ENCODE results near the gene VIPR2. TPM values are rescaled to one million over a fixed set of nuclear protein-coding genes. Genes with fewer than 3 reads are reported as not detected.

Gene VIPR2
- polyA plus RNA-seq, 3 donors, result 1.2 to 5.2 (median 4.6) TPM

- no peak overlapping the region for H3K27ac ChIP-seq (ENCODE audit: low read depth, low read length)
- 2 to 7% (median 5%) methylated on average over 56 to 59 of the region's 59 CpGs for WGBS, 3 donors
Measured at GRCh38 chr7:159030490-159031134, 114.1 kb downstream of the VIPR2 start.

- no peak overlapping the region for H3K27ac ChIP-seq (ENCODE audit: low read depth, low read length)
- 86 to 89% (median 86%) methylated on average over 26 of the region's 26 CpGs for WGBS, 3 donors
Measured at GRCh38 chr7:159028508-159029401, 115.9 kb downstream of the VIPR2 start.

GRCh38 chr7:159027789-159028507, 116.7 kb downstream of the VIPR2 start:
- H3K27ac ChIP-seq (ENCODE audit: low read depth, low read length), result no peak overlapping the region
- 47 to 77% (median 58%) methylated on average over 22 of the region's 22 CpGs for WGBS, 3 donors

GRCh38 chr7:159027056-159027788, 117.4 kb downstream of the VIPR2 start:
- no peak overlapping the region for H3K27ac ChIP-seq (ENCODE audit: low read depth, low read length)
- 58 to 67% (median 64%) methylated on average over 22 of the region's 22 CpGs for WGBS, 3 donors

- H3K27ac ChIP-seq (ENCODE audit: low read depth, low read length), result no peak overlapping the region
- WGBS, 3 donors, result 66 to 74% (median 69%) methylated on average over 33 of the region's 33 CpGs
Measured at GRCh38 chr7:159026271-159027055, 118.2 kb downstream of the VIPR2 start.

GRCh38 chr7:159025161-159025779, 119.4 kb downstream of the VIPR2 start:
- WGBS, 3 donors, result 74 to 79% (median 77%) methylated on average over 20 of the region's 20 CpGs
- no peak overlapping the region for H3K27ac ChIP-seq (ENCODE audit: low read depth, low read length)

- WGBS, 3 donors, result 94% methylated on average over 48 of the region's 48 CpGs
- H3K27ac ChIP-seq (ENCODE audit: low read depth, low read length), result no peak overlapping the region
Measured at GRCh38 chr7:159024280-159024951, 120.3 kb downstream of the VIPR2 start.

GRCh38 chr7:159023746-159024145, 120.9 kb downstream of the VIPR2 start:
- WGBS, 3 donors, result 90 to 93% (median 90%) methylated on average over 12 of the region's 12 CpGs
- H3K27ac ChIP-seq (ENCODE audit: low read depth, low read length), result no peak overlapping the region

- no peak overlapping the region for H3K27ac ChIP-seq (ENCODE audit: low read depth, low read length)
- WGBS, 3 donors, result 91 to 98% (median 95%) methylated on average over 13 to 17 of the region's 17 CpGs
Measured at GRCh38 chr7:159023206-159023605, 121.5 kb downstream of the VIPR2 start.

- 69 to 81% (median 77%) methylated on average over 20 of the region's 20 CpGs for WGBS, 3 donors
Measured at GRCh38 chr7:159022238-159022993, 122.3 kb downstream of the VIPR2 start.

GRCh38 chr7:159020987-159021386, 123.7 kb downstream of the VIPR2 start:
- 77 to 85% (median 80%) methylated on average over 6 of the region's 6 CpGs for WGBS, 3 donors

More at GRCh38 chr7:159022238-159022993, 122.3 kb downstream of the VIPR2 start:
- no peak overlapping the region for H3K27ac ChIP-seq (ENCODE audit: low read depth, low read length)

GRCh38 chr7:159019111-159019510, 125.6 kb downstream of the VIPR2 start:
- H3K27ac ChIP-seq (ENCODE audit: low read depth, low read length), result no peak overlapping the region
- WGBS, 3 donors, result 60 to 71% (median 61%) methylated on average over 5 of the region's 5 CpGs

More at GRCh38 chr7:159020987-159021386, 123.7 kb downstream of the VIPR2 start:
- no peak overlapping the region for H3K27ac ChIP-seq (ENCODE audit: low read depth, low read length)

- WGBS, 3 donors, result 81 to 88% (median 83%) methylated on average over 3 of the region's 3 CpGs
- no peak overlapping the region for H3K27ac ChIP-seq (ENCODE audit: low read depth, low read length)
Measured at GRCh38 chr7:159017741-159018140, 126.9 kb downstream of the VIPR2 start.

GRCh38 chr7:159017210-159017609, 127.5 kb downstream of the VIPR2 start:
- 91 to 94% (median 93%) methylated on average over 10 of the region's 10 CpGs for WGBS, 3 donors
- no peak overlapping the region for H3K27ac ChIP-seq (ENCODE audit: low read depth, low read length)

- WGBS, 3 donors, result 88 to 94% (median 94%) methylated on average over 19 of the region's 19 CpGs
- no peak overlapping the region for H3K27ac ChIP-seq (ENCODE audit: low read depth, low read length)
Measured at GRCh38 chr7:159016591-159016990, 128.1 kb downstream of the VIPR2 start.
